GM21515 (cell line): ENCODE results near the gene ADIPOR2.

Source experiments
- ATAC-seq: cut with Tn5 transposase; IDR thresholded peaks from one replicate; pipeline ENCODE4 v1.9.1; 2021; ENCODE audit not compliant: unreplicated experiment

Gene ADIPOR2

GRCh38 chr12:1826867-1827705 lies 136.2 kb downstream of the ADIPOR2 start:
- no peak for ATAC-seq

GRCh38 chr12:1827826-1828805 lies 137.2 kb downstream of the ADIPOR2 start:
- no peak for ATAC-seq

- no peak for ATAC-seq
Observed at GRCh38 chr12:1828856-1829255, 138.0 kb downstream of the ADIPOR2 start.

GRCh38 chr12:1829306-1829900 lies 138.5 kb downstream of the ADIPOR2 start:
- no peak for ATAC-seq

GRCh38 chr12:1830401-1830845 lies 139.6 kb downstream of the ADIPOR2 start:
- no peak for ATAC-seq

- ATAC-seq = no peak
Observed at GRCh38 chr12:1830981-1831963, 140.4 kb downstream of the ADIPOR2 start.

- ATAC-seq = no peak
Observed at GRCh38 chr12:1832801-1833595, 142.1 kb downstream of the ADIPOR2 start.

- ATAC-seq = no peak
Observed at GRCh38 chr12:1833596-1834028, 142.7 kb downstream of the ADIPOR2 start.

GRCh38 chr12:1834186-1834925 lies 143.5 kb downstream of the ADIPOR2 start:
- ATAC-seq = no peak

GRCh38 chr12:1835211-1836131 lies 144.6 kb downstream of the ADIPOR2 start:
- no peak for ATAC-seq

- ATAC-seq = no peak
Observed at GRCh38 chr12:1836241-1836803, 145.5 kb downstream of the ADIPOR2 start.

GRCh38 chr12:1836854-1837421 lies 146.1 kb downstream of the ADIPOR2 start:
- ATAC-seq = no peak

- ATAC-seq = no peak
Observed at GRCh38 chr12:1837541-1838204, 146.8 kb downstream of the ADIPOR2 start.
